Suprapubic skin (tissue), 4 donors: Measurements from ENCODE around the gene UNC5B. TPM values are rescaled to one million over a fixed set of nuclear protein-coding genes. Genes with fewer than 3 reads are reported as not detected.

Experiments
- DNase-seq, 2 donors: peaks; one replicate each; pipeline ENCODE4 v3.0.0-alpha.2; 2019; ENCODE audit warnings: low spot score in 2 of 2
- H3K27ac ChIP-seq: fragments of 200-600 bp; sonication (generic); one replicate; pipeline ENCODE4 v1.5.1; 2019
- H3K27me3 ChIP-seq: fragments of 200-600 bp; sonication (generic); one replicate; pipeline ENCODE4 v1.5.1; 2019
- H3K36me3 ChIP-seq: fragments of 200-600 bp; sonication (generic); one replicate; pipeline ENCODE4 v1.5.1; 2019
- H3K4me1 ChIP-seq: fragments of 200-600 bp; sonication (generic); one replicate; pipeline ENCODE4 v1.5.1; 2019
- H3K4me3 ChIP-seq: fragments of 200-600 bp; sonication (generic); one replicate; pipeline ENCODE4 v1.5.1; 2019; ENCODE audit warnings: mild to moderate bottlenecking
- H3K9me3 ChIP-seq: fragments of 200-600 bp; sonication (generic); one replicate; pipeline ENCODE4 v1.5.1; 2019
- EP300 ChIP-seq: sonication (generic); formaldehyde crosslinking; IDR thresholded peaks from one replicate; pipeline ENCODE4 v1.6.1; 2017; ENCODE audit warnings: antibody characterized with exemption
- POLR2A ChIP-seq, 2 donors: fragments of 450-650 bp; IDR thresholded peaks; one replicate each; pipeline ENCODE4 v1.6.1; 2017; ENCODE audit warnings: antibody characterized with exemption in 2 of 2, mild to moderate bottlenecking in 2 of 2, moderate library complexity in 2 of 2
- POLR2AphosphoS5 ChIP-seq, 3 donors: sonication (generic); formaldehyde crosslinking; IDR thresholded peaks; one replicate each; pipeline ENCODE4 v1.6.1; 2017; ENCODE audit warnings: antibody characterized with exemption in 3 of 3
- WGBS: methylation state at CpG from one replicate; pipeline ENCODE4 v1.1.5; 2018; 5-methylcytosine and 5-hydroxymethylcytosine counted together
- total RNA-seq, 4 donors: library from RNA; depleted of rRNA; stranded (reverse); fragments of >200 nt; gene quantifications; one replicate each; pipeline ENCODE4 v1.1.0, GENCODE V29; 2016
- TF ChIP-seq, protein P1 (sequence below), 2 donors: fragments of 200-600 bp in 1 of 2; fragments of 450-650 bp in 1 of 2; sonication (generic) in 1 of 2; IDR thresholded peaks; one replicate each; pipeline ENCODE4 v1.5.1; 2016 to 2019; ENCODE audit warnings: antibody characterized with exemption in 2 of 2, mild to moderate bottlenecking in 1 of 2, moderate library complexity in 1 of 2

Gene UNC5B
- total RNA-seq, 4 donors from 2014 or later, result 7.2 to 45.7 (median 14.7) TPM

DNA sequence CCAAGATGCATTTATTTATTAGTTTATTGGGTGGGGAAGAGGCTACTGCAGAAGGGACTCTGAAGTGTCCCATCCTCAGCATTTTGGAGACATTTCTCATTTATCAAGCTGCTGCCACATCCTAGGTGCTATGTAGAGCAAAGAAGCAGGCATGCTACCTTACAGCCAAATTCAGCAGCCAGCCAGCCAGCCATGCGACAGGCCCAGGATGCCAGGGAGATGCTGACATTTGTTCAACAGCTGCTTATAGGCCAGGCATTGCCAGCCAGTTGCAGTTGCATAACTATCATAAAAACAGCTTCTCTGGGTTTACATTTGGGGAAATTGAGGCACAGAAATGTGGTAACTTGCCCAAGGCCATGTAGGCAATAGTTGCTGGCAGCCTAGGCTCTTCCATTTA, 109.0 kb downstream of the UNC5B start:
- peaks cover 18% of the 10 kb centered on the region for H3K4me1 ChIP-seq
- no peaks in the 10 kb centered on the region for H3K27me3 ChIP-seq
- no peaks in the 10 kb centered on the region for H3K9me3 ChIP-seq
- H3K27ac ChIP-seq, result no peak overlapping the region
- peaks cover 21% of the 10 kb centered on the region for H3K36me3 ChIP-seq
- TF ChIP-seq, protein P1, sequence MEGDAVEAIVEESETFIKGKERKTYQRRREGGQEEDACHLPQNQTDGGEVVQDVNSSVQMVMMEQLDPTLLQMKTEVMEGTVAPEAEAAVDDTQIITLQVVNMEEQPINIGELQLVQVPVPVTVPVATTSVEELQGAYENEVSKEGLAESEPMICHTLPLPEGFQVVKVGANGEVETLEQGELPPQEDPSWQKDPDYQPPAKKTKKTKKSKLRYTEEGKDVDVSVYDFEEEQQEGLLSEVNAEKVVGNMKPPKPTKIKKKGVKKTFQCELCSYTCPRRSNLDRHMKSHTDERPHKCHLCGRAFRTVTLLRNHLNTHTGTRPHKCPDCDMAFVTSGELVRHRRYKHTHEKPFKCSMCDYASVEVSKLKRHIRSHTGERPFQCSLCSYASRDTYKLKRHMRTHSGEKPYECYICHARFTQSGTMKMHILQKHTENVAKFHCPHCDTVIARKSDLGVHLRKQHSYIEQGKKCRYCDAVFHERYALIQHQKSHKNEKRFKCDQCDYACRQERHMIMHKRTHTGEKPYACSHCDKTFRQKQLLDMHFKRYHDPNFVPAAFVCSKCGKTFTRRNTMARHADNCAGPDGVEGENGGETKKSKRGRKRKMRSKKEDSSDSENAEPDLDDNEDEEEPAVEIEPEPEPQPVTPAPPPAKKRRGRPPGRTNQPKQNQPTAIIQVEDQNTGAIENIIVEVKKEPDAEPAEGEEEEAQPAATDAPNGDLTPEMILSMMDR (IDR thresholded peaks at IDR 0.05), result no peak
- TF ChIP-seq POLR2A (IDR thresholded peaks at IDR 0.05) (no peak), POLR2AphosphoS5 (IDR thresholded peaks at IDR 0.05) (no peak), EP300 (no peak)
- DNase-seq, result no peak
- WGBS, result no CpG with 5 or more reads among the region's 1 CpG
- no peak overlapping the region for H3K4me3 ChIP-seq

DNA sequence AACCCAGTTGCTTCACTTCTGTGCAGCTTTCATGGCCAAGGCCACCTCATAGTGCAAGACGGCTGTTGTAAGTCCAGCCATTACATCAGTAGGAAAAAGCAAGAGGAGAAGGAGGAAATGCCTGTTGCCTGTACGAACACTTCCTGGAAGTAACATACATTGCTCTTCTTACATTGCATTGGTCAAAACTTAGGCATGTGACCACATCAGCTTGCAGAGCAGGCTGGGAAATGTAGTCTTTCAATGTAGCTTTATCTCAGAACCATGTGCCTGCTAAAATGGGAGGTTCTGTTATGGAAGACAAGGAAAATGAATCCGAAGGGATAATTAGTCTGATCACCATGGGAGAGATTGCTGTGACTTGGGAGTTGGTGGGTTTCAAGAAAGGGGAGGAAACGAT, 111.0 kb downstream of the UNC5B start:
- 83% methylated on average over 4 of the region's 4 CpGs for WGBS
- Histone ChIP-seq H3K4me1 (peaks cover 24% of the 10 kb centered on the region), H3K9me3 (no peaks in the 10 kb centered on the region), H3K27ac (no peak overlapping the region), H3K27me3 (no peaks in the 10 kb centered on the region), H3K4me3 (no peak overlapping the region), H3K36me3 (peaks cover 21% of the 10 kb centered on the region)
- DNase-seq, result no peak
- TF ChIP-seq POLR2A (IDR thresholded peaks at IDR 0.05), result no peak
- no peak for TF ChIP-seq POLR2AphosphoS5 (IDR thresholded peaks at IDR 0.05)
- no peak for TF ChIP-seq EP300
- TF ChIP-seq, protein P1 (IDR thresholded peaks at IDR 0.05), result no peak

DNA sequence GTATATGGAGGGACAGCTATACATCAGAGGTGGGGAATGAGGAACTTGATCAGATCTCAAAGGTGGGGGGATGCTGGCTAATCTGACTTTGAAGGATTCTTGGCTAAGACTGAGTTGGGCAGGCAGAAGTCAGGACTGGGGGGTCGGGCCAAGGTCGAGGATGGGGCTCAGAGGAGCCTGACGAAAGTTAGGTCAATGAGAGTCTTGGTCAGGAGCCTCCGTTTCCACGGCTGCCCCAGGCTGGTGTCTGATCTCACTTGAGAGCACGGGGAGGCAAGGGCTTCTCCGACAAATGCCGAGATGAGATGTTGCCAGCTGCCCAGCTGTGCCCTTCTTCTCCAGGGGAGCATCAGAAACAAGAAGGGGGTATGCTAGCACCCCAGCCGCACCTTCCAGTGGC, 112.4 kb downstream of the UNC5B start:
- no peak overlapping the region for H3K4me3 ChIP-seq
- H3K4me1 ChIP-seq, result peaks cover 16% of the 10 kb centered on the region
- no peak for DNase-seq
- H3K36me3 ChIP-seq, result peaks cover 21% of the 10 kb centered on the region
- no peak for TF ChIP-seq POLR2AphosphoS5 (IDR thresholded peaks at IDR 0.05)
- TF ChIP-seq POLR2A (IDR thresholded peaks at IDR 0.05), result no peak
- TF ChIP-seq, protein P1 (IDR thresholded peaks at IDR 0.05), result no peak
- no peak for TF ChIP-seq EP300
- H3K9me3 ChIP-seq, result no peaks in the 10 kb centered on the region
- H3K27ac ChIP-seq, result no peak overlapping the region
- H3K27me3 ChIP-seq, result no peaks in the 10 kb centered on the region
- WGBS, result 91% methylated on average over 9 of the region's 9 CpGs

DNA sequence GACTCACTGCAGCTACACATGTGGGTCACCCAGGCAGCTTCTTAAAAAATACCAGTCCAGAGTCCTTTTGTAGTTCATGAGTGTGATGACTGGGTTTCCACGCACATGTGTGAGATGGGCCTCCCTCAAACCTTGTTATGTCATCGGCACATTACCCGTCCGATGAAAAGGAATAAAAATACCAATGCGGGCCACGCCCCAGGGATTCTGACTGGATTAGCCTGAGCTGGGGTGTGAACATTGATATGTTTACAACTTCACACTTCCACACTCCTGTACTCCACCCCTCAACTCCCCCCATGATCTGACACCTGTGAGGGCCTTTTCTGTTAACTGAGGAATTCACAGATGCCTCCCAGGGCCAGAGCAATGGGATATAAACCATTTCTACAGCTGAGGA, 112.9 kb downstream of the UNC5B start:
- WGBS, result 57% methylated on average over 5 of the region's 6 CpGs

DNA sequence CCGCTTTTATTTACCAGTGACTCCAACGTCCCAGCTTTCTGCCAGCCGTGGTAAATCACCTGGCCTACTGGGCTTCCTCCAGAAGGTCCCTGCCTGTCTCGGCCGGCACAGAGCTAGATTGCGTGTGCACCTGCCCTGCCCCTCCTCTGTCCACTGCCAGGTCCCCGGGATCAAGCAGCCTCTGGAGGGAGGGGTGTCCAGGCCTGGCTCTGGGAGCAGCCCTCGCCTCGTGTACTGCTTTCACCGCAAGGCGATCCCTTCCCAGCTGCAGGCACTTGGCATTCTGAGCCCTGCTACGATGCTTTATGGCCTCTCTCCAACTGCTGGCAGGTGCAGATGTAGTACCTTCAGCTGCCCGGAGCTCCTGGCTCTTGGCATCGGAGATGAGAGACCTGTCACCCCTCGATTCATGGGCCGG, 114.1 kb downstream of the UNC5B start:
- Histone ChIP-seq H3K4me1 (peaks cover 9% of the 10 kb centered on the region), H3K9me3 (no peaks in the 10 kb centered on the region), H3K36me3 (peaks cover 21% of the 10 kb centered on the region), H3K4me3 (no peak overlapping the region), H3K27me3 (no peaks in the 10 kb centered on the region), H3K27ac (no peak overlapping the region)
- TF ChIP-seq, protein P1 (IDR thresholded peaks at IDR 0.05), result no peak
- TF ChIP-seq EP300, result no peak
- WGBS, result 56% methylated on average over 12 of the region's 16 CpGs
- DNase-seq, result no peak

More for the DNA sequence above, 112.9 kb downstream of the UNC5B start:
- no peak for DNase-seq
- no peaks in the 10 kb centered on the region for H3K9me3 ChIP-seq
- H3K36me3 ChIP-seq, result peaks cover 21% of the 10 kb centered on the region
- no peaks in the 10 kb centered on the region for H3K27me3 ChIP-seq
- peaks cover 10% of the 10 kb centered on the region for H3K4me1 ChIP-seq
- no peak overlapping the region for H3K27ac ChIP-seq
- no peak overlapping the region for H3K4me3 ChIP-seq
- TF ChIP-seq POLR2AphosphoS5 (IDR thresholded peaks at IDR 0.05) (no peak), POLR2A (IDR thresholded peaks at IDR 0.05) (no peak), EP300 (no peak)
- TF ChIP-seq, protein P1 (IDR thresholded peaks at IDR 0.05), result no peak
